NCI-H1417 (cell line): ENCODE results near the gene SH2D3A.
A peak's percentile ranks its signal among the peaks of the same experiment; 100 is the strongest.
"Not testable (repeated sequence)": the region's sequence is repeated elsewhere in the genome, so short reads cannot be mapped to it uniquely, and the experiment has no call there.

Experiments used
- DNase-seq, 3 experiments: peaks; one replicate each; lab custom pipeline; 2025; lab: John Stamatoyannopoulos, UW

SH2D3A gene

DNA sequence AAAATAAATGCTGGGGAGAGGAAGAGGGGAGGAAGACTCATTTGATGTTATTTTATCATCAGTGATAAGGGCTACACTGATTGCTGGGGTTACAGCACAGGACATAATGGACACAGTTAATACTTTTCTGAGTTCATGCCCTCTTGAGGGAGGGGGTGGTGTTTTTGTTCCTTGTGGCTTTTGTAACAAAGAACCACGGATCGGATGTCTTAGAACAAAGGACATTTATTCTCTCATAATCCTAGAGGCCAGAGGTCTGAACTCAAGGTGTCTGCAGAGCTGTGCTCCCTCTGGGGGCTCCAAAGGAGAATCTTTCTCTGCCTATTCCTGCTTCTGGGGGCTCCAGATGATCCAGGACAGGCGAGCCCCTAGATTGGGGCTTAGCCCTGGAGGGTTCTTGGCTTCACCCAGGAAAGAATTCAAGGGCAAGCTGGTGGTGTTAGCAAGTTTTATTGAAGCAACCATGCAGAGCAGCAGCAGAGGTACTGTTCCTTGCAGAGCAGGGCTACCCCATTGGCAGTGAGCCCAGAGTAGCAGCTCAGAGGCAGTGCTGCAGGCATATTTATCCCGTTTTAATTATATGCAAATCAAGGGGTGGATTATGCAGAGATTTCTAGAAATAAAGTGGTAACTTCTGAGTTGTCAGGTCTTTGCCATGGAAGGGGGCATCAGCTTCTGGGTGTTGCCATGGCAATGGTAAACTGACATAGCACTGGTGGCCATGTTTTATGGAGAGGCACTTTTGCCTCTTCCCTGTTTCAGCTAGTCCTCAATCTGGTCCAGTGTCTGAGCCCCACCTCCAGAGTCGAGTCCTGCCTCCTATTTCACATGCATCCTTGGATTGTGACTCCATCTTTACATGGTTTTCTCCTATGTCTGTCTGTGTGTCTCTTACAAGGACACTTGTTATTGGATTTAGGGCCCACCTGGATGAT lies 23.2 kb upstream of the SH2D3A start:
- no peak for DNase-seq

DNA sequence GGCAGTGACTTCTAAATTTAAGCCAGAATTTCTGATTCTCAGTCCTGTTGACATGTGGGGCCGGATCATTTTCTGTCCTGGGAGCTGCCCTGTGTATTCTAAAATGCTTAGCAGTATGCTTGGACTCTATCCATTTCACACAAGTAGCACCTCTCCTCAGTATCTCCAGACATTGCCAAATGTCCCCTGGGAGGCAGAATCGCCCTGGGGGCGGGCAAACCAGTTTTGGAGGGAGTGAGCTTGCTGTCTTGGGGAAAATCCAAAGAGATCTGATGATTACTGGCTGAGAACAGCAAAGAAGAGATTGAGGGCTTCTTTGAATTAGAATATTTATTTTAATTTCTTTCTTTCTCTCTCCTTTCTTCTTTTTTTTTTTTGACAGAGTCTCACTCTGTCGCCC lies 21.7 kb upstream of the SH2D3A start:
- DNase-seq = no peak

DNA sequence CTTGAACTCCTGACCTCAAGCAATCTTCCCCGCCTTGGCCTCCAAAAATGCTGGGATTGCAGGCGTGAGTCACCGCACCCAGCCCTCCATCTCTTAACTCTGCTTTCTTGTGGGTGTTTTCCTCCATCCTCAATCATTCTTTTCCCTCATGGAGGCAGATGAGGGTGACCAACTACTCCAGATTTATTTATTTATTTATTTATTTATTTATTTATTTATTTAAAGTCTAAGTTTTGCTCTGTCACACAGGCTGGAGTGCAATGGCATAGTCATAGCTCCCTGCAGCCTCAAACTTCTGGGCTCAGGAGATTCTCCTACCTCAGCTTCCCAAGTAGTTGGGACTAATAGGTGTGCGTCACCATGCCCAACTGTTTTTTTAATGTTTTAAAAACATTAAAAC lies 20.2 kb upstream of the SH2D3A start:
- no peak for DNase-seq

DNA sequence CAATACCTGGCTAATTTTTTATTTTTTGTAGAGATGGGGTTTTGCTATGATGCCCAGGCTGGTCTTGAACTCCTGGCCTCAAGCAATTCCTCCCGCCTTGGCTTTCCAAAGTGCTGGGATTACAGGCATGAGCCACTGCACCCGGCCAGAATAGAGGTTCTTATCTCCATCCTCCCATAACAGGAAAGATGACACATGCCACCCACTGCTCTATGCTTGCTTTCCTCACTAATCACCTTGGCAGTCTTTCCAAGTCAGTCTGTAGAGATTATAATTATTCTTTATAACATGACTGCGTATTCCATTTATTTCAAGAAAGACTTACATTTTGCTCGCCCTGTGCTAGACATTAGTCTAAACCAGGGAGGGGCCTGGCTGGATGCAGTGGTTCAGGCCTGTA lies 12.0 kb upstream of the SH2D3A start:
- DNase-seq = no peak

DNA sequence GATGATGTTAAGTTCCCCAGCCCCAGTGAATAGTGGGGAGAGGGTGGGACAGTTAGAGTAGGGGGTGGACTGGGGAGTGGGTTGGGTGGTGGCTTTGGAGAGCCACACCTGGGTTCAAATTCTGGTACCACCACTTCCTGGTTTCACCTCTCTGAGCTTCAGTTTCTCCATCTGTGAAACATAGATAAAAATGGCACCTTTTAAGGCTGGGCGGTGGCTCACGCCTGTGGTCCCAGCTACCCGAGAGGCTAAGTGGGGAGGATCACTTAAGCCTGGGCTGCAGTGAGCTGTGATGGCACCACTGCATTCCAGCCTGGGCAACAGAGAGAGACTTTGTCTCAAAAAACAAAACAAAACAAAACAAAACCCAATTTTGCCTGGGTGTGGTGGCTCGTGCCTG lies 11.2 kb upstream of the SH2D3A start:
- DNase-seq = no peak

DNA sequence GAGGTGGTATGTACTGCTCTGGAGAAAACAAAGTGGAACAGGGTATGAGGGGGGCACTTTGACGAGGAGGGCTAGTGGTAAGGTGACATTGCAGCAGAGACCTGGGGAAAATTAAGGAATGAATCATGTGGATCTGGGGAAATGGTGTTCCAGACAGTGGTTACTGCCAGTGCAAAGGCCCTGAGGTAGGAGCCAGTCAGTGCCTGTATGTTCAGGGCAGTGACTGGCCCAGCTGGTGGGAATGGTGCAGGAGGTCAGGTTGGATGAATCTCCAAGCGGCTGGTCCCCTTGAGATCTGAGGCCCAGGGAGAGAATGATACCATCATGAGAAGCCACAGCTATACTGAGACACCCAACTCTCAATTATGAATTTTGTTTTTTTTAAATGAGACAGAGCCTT lies 10.2 kb upstream of the SH2D3A start:
- DNase-seq = no peak

DNA sequence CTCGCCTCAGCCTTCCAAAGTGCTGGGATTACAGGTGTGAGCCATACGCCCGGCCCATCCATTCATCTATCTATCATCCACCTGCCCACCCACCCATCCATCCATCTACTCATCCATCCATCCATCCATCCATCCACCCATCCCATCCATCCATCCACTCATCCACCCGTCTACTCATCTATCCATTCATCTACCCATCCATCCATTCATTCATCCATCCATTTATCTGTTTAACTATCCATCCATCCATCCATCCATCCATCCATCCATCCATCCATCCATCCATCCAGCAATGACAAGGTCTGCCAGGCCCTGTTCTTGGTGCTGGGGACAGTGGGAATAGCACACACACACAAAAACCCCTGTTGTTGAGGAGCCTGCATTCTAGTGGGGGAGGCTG lies 9.8 kb upstream of the SH2D3A start:
- DNase-seq = no peak

DNA sequence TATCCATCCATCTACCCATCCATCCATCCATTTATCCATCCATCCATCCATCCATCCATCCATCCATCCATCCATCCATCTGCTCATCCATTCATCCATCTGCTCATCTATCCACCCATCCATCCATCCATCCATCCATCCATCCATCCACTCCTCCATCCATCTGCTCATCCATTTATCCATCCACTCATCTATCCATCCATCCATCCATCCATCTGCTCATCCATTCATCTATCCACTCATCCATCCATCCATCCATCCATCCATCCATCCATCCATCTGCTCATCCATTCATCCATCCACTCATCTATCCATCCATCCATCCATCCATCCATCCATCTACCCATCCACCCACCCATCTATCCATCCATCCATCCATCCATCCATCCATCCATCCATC lies 8.8 kb upstream of the SH2D3A start:
- not testable (repeated sequence) for DNase-seq

DNA sequence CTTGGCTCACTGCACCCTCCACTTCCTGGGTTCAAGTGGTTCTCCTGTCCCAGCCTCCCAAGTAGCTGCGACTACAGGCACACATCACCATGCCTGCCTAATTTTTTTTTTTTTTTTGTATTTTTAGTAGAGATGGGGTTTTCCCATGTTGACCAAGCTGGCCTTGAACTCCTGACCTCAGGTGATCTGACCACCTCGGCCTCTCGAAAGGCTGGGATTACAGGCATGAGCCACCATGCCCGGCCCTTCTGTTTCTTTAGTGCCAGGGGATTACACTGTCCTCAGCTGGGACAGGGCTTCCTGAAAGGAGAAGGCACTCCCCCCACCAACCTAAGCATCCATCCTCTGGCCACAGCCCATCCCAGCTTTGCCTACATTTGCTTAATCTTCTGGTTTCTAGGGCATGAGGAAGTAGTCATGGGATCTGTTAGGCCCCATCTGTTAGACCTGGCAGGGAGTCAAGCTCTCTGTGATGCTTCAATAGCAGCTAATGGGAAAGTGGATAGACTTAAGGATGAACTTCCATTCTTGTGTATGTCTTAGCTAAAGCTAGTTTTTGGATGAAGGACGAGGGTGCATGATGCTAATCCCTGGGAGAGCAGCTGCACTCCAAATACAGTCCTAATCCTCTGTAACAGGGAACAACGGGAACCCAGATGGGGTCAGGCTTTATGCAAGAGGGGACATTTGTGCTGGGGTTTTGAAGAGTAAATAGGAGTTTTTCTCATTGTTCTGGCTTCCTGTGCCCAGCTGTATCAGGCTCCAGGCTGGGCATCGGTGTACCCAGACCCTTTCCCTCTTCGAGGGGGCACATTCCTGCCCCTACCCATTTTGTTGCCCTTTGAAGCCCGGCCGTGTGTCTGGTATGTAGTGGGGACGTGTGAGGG lies 7.8 kb upstream of the SH2D3A start:
- no peak for DNase-seq

DNA sequence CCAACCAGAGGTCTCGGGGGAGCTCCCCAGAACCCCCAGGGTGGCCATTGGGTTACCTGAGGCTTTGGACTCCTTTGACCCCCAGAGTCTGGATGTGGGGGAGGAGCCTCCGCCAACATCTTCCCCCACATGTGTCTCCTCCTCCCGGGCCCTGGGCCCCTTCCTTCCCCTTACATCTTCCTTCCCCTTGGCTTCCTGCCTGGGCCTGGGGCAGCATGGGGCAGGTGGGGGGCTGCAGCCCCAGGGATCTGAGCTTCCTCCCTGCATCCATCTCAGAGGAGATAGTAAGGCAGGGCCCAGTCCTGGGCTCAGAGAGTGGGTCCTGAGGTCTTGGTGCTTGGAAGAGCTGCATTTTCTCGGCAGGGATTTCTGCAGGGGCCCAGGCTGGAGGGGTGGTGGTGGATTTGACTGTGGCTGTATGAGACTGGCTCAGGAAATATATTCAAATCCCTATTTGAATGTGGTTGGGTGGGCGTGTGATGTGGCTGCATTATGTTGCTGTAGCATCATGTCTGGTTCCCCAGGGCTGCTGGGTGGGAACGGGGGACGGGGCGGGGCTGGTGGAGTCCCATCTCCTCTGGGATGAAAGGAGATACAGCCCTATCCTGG lies 6.2 kb upstream of the SH2D3A start:
- DNase-seq = no peak

DNA sequence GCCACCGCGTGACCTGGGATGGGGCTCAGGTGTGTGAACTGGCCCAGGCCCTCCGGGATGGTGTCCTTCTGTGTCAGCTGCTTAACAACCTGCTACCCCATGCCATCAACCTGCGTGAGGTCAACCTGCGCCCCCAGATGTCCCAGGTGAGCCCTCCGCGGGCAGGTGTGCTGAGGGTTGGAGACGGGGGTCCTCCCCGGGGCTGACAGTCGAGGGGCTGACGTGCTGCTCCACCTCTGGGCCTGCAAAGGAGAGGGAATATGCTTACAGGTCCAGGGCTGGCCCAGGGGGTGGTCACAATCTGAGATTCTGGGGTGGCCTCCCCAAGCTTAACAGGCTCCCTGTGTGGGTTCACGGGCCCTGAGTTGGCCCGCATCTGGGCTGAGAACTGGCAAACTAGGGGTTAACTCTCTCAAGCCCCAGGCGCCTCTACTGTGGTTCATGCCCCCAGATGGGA lies 5.7 kb upstream of the SH2D3A start:
- DNase-seq = no peak

DNA sequence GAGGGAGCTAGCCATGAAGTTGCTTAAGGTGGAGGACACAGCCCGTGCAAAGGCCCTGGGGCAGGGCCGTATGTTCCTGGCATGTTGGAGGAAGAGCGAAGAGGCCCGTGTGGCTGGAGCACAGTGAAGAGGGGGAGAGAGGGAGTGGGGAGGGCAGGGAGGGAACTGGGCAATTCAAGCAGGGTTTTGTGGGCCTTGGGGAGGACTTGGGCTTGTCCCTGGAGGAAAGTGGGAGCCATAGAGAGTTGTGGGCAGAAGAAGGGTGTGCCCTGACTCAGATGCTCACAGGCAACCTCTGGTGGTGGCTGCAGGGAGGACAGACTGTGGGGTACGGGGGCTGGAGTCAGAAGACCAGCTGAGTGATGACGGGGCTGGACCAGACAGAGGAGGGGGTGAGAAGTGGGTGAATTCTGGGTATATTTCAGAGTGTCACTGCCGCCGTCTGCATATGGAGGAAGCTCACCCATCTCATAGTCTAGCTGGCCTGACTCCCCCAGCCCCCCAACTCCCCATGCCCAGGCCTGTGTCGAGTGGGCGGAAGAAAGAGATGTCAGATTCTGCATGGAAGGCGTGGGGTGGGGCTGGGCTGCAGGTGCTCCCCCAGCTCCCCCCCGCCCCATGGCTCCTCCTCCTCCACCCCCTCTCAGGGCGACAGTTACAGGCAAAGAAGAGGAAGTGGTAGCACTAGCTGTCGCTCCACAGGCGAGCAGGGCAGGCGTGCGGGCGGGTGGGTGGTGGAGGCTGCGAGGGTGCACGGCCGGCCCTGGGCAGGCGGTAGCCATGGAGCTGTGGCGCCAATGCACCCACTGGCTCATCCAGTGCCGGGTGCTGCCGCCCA lies 5.0 kb upstream of the SH2D3A start, which contains the start of gene VAV1:
TSS of gene VAV1 (plus strand) at position 681 of the 838 bp plus-strand sequence. CDS start at position 781, 100 bp downstream.
- peak in 2 of 3 experiments; percentile 22 to 27 for DNase-seq

DNA sequence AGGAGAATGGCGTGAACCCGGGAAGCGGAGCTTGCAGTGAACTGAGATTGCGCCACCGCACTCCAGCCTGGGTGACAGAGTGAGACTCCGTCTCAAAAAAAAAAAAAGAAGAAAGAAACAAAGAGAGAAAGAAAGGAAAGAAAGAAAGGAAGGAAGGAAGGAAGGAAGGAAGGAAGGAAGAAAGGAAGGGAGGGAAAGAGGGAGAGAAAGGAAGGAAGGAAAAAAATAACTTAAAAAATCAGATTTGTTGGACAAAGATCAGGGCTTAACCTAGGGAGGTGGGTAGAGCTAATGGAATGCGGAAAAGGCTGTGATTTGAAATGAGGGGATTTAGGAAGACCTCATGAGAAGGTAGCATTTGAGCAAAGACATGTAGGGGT lies 4.4 kb upstream of the SH2D3A start:
- DNase-seq = not testable (repeated sequence)

DNA sequence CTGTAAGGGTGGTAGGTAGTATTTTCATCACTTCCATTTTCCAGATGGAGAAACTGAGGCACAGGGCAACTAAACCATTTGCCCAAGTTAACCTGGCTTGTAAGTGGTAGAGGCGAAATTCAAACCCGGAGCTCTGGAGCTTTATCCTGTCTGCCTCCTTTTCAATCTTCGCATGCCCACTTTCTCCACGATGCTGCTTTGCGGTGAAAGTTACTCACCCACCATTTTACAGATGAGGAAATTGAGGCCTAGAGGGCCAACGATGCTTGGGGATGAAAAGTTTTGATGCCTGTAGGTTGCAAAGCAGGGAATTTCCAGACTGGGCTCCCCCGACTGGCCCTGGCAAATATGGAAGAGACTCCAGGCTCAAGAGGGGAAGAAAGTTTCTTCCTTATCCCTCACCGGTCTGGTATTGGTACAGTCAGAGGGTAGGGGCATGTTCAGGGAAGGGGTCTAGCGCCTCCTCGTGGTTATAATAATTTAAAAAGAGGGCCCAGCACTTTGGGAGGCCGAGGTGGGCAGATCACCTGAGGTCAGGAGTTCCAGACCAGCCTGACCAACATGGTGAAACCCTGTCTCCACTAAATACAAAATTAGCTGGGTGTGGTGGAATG lies 1.9 kb upstream of the SH2D3A start:
- DNase-seq = no peak

DNA sequence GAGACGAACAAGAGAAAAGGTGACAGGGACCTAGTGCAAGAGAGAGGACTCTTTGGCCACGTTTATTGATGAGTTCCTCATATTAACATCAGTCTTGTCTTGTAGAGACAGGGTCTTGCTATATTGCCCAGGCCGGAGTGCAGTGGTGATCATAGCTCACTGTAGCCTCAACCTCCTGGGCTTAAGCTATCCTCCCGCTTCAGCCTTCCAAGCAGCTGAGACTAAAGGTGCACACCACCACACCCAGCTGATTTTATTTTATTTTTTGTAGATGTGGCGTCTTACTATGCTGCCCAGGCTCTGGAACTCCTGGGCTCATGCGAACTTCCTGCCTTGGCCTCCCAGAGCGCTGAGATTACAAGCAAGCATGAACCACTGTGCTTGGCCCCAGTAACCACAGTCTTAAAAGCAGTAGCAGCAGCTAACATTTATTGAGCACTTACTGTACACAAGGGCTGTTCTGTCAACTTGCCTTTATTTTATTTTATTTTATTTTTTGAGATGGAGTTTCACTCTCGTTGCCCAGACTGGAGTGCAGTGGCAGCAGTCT lies 1.1 kb upstream of the SH2D3A start:
- no peak for DNase-seq

DNA sequence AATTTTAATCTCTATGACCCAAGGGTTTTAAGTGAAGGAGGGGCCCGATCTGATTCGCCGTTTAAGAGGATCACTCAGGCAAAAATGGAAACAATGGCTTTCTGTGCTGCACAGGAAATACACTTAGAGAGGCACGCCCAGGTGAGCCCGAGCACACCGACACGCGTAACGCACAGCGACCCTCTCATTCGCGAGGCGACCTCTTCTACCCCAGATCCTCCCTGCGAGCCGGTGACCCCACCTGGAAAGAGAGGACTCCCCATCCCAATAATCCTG lies 216 bp downstream of the SH2D3A start:
- DNase-seq = peak in 2 of 3 experiments; percentile 72 to 79

DNA sequence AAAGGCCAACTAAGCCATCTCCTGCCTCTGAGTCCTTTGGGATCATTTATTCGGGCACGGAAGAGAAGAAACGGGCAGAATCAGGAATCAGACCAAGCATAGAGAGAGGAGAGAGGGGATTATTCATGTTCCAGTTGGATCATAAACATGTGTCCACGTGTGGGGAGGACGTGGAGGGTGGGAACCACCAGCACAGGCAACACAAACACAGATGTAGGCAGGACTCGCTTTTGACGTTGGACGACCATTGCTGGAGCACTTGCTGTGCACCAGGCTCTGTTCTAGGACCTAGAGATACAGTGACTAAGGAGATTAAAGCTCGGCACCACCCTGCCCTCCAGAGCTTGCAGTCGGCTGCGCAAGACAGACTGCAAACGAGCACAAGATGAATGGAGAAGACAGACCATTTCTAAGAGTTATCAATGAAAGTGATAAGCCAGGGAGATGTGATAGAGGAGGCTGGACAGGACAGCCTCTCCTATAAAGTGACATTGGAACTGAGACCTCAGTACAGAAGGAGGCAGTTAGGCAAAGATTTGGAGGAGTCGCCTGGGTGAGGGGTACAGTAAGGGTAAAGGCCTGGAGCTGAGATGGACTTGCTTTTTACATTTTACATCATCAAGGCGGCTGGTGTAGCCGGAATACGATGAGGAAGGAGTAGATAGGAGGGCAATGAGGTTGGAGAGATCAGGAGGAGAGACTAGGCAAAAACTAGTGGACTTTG lies 716 bp downstream of the SH2D3A start:
- no peak for DNase-seq

DNA sequence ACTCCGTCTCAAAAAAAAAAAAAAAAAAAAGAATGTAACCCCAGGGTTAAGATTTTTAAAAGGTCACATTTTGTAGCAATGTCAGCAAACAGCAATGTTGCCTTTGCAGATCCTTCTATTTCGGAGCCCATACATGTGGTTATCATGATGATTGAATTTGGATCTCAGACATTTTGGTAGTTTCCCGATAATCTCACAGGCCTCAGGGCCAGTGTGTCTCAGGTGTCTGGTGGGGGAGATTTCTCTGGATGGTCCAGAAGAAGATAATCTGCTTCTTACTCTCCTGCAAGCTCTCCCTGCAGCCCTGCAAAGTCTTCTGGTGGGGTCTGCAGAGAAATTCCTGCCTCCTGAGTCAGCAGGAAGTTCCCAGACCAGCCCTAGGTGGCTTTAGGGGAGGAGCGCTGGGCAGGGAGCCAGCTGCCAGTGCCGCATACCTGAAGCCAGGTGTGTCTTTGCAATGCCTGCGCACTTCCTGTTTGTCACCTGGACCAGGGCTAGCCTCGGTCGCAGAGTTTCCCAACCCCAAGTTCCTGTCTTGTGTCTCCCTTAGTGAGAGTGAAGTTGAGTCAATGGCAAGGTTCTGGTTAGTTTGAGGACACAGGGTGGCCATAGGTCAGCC lies 1.4 kb downstream of the SH2D3A start:
- peak in 2 of 3 experiments; percentile 63 to 70 for DNase-seq

DNA sequence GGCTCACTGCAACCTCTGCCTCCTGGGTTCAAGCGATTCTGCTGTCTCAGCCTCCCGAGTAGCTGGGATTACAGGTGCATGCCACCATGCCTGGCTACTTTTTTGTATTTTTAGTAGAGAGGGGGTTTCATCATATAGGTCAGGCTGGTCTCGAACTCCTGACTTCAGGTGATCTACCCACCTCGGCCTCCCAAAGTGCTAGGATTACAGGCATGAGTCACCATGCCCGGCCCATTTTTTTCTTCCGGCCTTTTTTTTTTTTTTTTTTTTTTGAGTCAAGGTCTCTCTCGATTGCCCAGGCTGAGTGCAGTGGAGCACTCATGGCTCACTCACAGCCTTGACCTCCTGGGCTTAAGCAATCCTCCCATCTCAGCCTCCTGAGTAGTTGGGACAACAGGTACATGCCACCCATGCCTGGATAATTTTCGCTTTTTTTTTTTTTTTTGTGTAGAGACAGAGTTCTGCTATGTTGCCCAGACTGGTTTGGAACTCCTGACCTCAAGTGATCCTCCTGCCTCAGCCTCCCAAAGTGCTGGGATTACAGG lies 4.9 kb downstream of the SH2D3A start:
- DNase-seq = not testable (repeated sequence)
